GM21381 (cell line): ENCODE results near the gene MAP2K5.

Source experiments
- ATAC-seq: cut with Tn5 transposase; IDR thresholded peaks from one replicate; pipeline ENCODE4 v1.9.1; 2021; ENCODE audit warnings: mild to moderate bottlenecking, moderate library complexity; ENCODE audit not compliant: unreplicated experiment

Gene MAP2K5

GRCh38 chr15:67746022-67746421 is 203.5 kb downstream of the MAP2K5 start:
- ATAC-seq, result no peak

- ATAC-seq, result no peak
Observed at GRCh38 chr15:67746450-67746849, 203.9 kb downstream of the MAP2K5 start.

GRCh38 chr15:67747921-67748320 is 205.4 kb downstream of the MAP2K5 start:
- ATAC-seq, result no peak

- no peak for ATAC-seq
Observed at GRCh38 chr15:67750371-67750770, 207.9 kb downstream of the MAP2K5 start.

- ATAC-seq, result no peak
Observed at GRCh38 chr15:67753891-67754290, 211.4 kb downstream of the MAP2K5 start.

- no peak for ATAC-seq
Observed at GRCh38 chr15:67755264-67755663, 212.8 kb downstream of the MAP2K5 start.

GRCh38 chr15:67755936-67756335 is 213.4 kb downstream of the MAP2K5 start:
- ATAC-seq, result no peak

GRCh38 chr15:67758619-67759300 is 216.3 kb downstream of the MAP2K5 start:
- no peak for ATAC-seq

GRCh38 chr15:67760901-67761300 is 218.4 kb downstream of the MAP2K5 start:
- ATAC-seq, result no peak

GRCh38 chr15:67761343-67761742 is 218.8 kb downstream of the MAP2K5 start:
- no peak for ATAC-seq

- ATAC-seq, result peak; percentile 76
Observed at GRCh38 chr15:67762610-67763368, 220.3 kb downstream of the MAP2K5 start.

- ATAC-seq, result no peak
Observed at GRCh38 chr15:67765701-67766100, 223.2 kb downstream of the MAP2K5 start.

- no peak for ATAC-seq
Observed at GRCh38 chr15:67766968-67767367, 224.5 kb downstream of the MAP2K5 start.

GRCh38 chr15:67768313-67768977 is 225.9 kb downstream of the MAP2K5 start:
- no peak for ATAC-seq

- ATAC-seq, result no peak
Observed at GRCh38 chr15:67769497-67770357, 227.2 kb downstream of the MAP2K5 start.

GRCh38 chr15:67770358-67770628 is 227.8 kb downstream of the MAP2K5 start:
- ATAC-seq, result no peak

- no peak for ATAC-seq
Observed at GRCh38 chr15:67771189-67771800, 228.8 kb downstream of the MAP2K5 start.

GRCh38 chr15:67774626-67775025 is 232.1 kb downstream of the MAP2K5 start:
- ATAC-seq, result no peak

- ATAC-seq, result no peak
Observed at GRCh38 chr15:67775250-67775649, 232.7 kb downstream of the MAP2K5 start.

- no peak for ATAC-seq
Observed at GRCh38 chr15:67775998-67776397, 233.5 kb downstream of the MAP2K5 start.

- ATAC-seq, result no peak
Observed at GRCh38 chr15:67776600-67776999, 234.1 kb downstream of the MAP2K5 start.
